CD4-positive, alpha-beta memory T cell (primary cell): ENCODE measurements around the gene FBXW12. TPM values are rescaled to one million over a fixed set of nuclear protein-coding genes. Genes with fewer than 3 reads are reported as not detected.

Source experiments
- CTCF ChIA-PET: fragments of 350-600 bp; sonication (Branson Sonifier 250); formaldehyde crosslinking; loops from one replicate; lab custom pipeline; 2021; ENCODE audit warnings: inconsistent platforms; ENCODE audit not compliant: partially characterized antibody; lab: Charles Lee
- POLR2A ChIA-PET: fragments of 350-600 bp; sonication (Branson Sonifier 250); formaldehyde crosslinking; loops from one replicate; lab custom pipeline; 2021; ENCODE audit not compliant: partially characterized antibody; lab: Charles Lee
- DNase-seq, 5 donors: peaks; one replicate each; pipeline versions ENCODE4 v3.0.0 to v3.0.0-alpha.2; 2020 to 2022; ENCODE audit warnings: mixed read lengths in 1 of 5
- H3K27ac ChIP-seq: one replicate; pipeline ENCODE4 v1.7.0; 2013; ENCODE audit warnings: low read depth, low read length
- H3K27me3 ChIP-seq: 2 replicates; pipeline ENCODE4 v1.7.0; 2013; ENCODE audit warnings: mild to moderate bottlenecking, low read length, moderate library complexity; ENCODE audit not compliant: insufficient read depth
- H3K36me3 ChIP-seq: 2 replicates; pipeline ENCODE4 v1.7.0; 2013; ENCODE audit warnings: mild to moderate bottlenecking, low read length, moderate library complexity; ENCODE audit not compliant: insufficient read depth
- H3K4me1 ChIP-seq: 2 replicates; pipeline ENCODE4 v1.7.0; 2013; ENCODE audit warnings: mild to moderate bottlenecking, low read length, moderate library complexity; ENCODE audit not compliant: insufficient read depth
- H3K4me3 ChIP-seq, 2 donors: one replicate each; pipeline ENCODE4 v1.7.0; 2013; ENCODE audit warnings: low read length in 2 of 2, mild to moderate bottlenecking in 1 of 2
- H3K9me3 ChIP-seq, 2 donors: one replicate each; pipeline ENCODE4 v1.7.0; 2013; ENCODE audit warnings: low read length in 2 of 2, control low read depth in 1 of 2; ENCODE audit not compliant: control insufficient read depth in 1 of 2
- H3K27ac Mint-ChIP-seq, 7 donors: one replicate each; pipeline ENCODE4 v1.8.0; 2020 to 2021; ENCODE audit warnings: mixed read lengths in 7 of 7, mild to moderate bottlenecking in 6 of 7, inconsistent platforms in 3 of 7, moderate library complexity in 3 of 7
- H3K27me3 Mint-ChIP-seq, 2 donors: one replicate each; pipeline ENCODE4 v1.8.0; 2020 to 2021; ENCODE audit warnings: mixed read lengths in 2 of 2
- H3K36me3 Mint-ChIP-seq, 2 donors: one replicate each; pipeline ENCODE4 v1.8.0; 2020 to 2021; ENCODE audit warnings: mixed read lengths in 2 of 2, inconsistent platforms in 1 of 2, mild to moderate bottlenecking in 1 of 2
- H3K4me1 Mint-ChIP-seq, 4 donors: one replicate each; pipeline ENCODE4 v1.8.0; 2020 to 2021; ENCODE audit warnings: mixed read lengths in 4 of 4, mild to moderate bottlenecking in 1 of 4
- H3K4me3 Mint-ChIP-seq, 8 donors: one replicate each; pipeline ENCODE4 v1.8.0; 2020 to 2021; ENCODE audit warnings: mixed read lengths in 8 of 8, mild to moderate bottlenecking in 7 of 8, moderate library complexity in 6 of 8, inconsistent platforms in 3 of 8
- H3K9me3 Mint-ChIP-seq, 8 donors: one replicate each; pipeline ENCODE4 v1.8.0; 2020 to 2021; ENCODE audit warnings: mixed read lengths in 8 of 8, mild to moderate bottlenecking in 5 of 8, inconsistent platforms in 3 of 8, moderate library complexity in 1 of 8
- intact Hi-C: fragments of 100-400 bp; cut with micrococcal nuclease; formaldehyde crosslinking; loops from one replicate; pipeline ENCODE4 v1.15.1; 2023
- polyA plus RNA-seq, 2 donors: library from polyadenylated mRNA; unstranded; fragments of 300-500 nt; fragmentation: Illumina TruSeq; gene quantifications; one replicate each; pipeline ENCODE4 v1.2.3, GENCODE V29; 2021
- total RNA-seq, 2 experiments: library from RNA; stranded (reverse); gene quantifications; one replicate each; pipeline ENCODE4 v1.2.3, GENCODE V29; 2021

The FBXW12 gene
- total and polyA plus RNA-seq, 4 experiments from 2014 or later: not detected

GRCh38 chr3:48338635-48339034 lies 33.4 kb upstream of the FBXW12 start:
- H3K4me3 ChIP-seq: no peak overlapping the region
- CTCF ChIA-PET: no interaction called here
- H3K36me3 Mint-ChIP-seq: peaks cover 0 to 4% of the 10 kb centered on the region in 2 donors
- no peaks in the 10 kb centered on the region for H3K9me3 ChIP-seq
- H3K27ac Mint-ChIP-seq: no peak overlapping the region
- no peak for DNase-seq
- H3K9me3 Mint-ChIP-seq: peaks cover 0 to 2% (median 0%) of the 10 kb centered on the region in 8 donors
- peaks cover 0 to 2% (median 0%) of the 10 kb centered on the region in 4 donors for H3K4me1 Mint-ChIP-seq
- POLR2A ChIA-PET: no interaction called here
- H3K27me3 ChIP-seq: no peaks in the 10 kb centered on the region
- peaks cover 16 to 25% of the 10 kb centered on the region in 2 donors for H3K27me3 Mint-ChIP-seq
- intact Hi-C loops: no loop called here
- H3K27ac ChIP-seq: no peak overlapping the region
- no peak overlapping the region for H3K4me3 Mint-ChIP-seq
- no peaks in the 10 kb centered on the region for H3K36me3 ChIP-seq
- no peaks in the 10 kb centered on the region for H3K4me1 ChIP-seq

DNA sequence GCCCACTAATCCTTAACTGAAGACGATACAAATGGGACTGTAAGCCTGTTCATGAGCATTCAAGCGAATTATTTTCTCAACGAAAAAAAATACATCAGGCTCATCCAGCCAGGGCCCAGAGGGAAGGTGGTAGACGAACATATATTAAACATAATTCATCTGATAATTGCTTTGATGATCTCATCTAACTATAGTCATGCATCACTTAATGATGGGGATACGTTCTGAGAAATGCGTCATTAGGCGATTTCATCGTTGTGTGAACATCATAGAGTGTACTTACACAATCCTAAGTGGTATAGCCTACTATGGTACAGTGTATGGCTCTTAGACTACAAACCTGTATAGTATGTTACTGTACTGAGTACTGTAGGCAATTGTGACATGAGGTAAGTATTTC lies 28.6 kb upstream of the FBXW12 start:
- Mint-ChIP-seq H3K4me1 (peaks cover 0 to 2% (median 0%) of the 10 kb centered on the region in 4 donors), H3K4me3 (no peak overlapping the region), H3K36me3 (no peaks in the 10 kb centered on the region), H3K27ac (no peak overlapping the region), H3K9me3 (no peaks in the 10 kb centered on the region), H3K27me3 (peaks cover 3 to 9% of the 10 kb centered on the region in 2 donors)
- intact Hi-C loops: no loop called here
- no peaks in the 10 kb centered on the region for H3K27me3 ChIP-seq
- H3K36me3 ChIP-seq: no peaks in the 10 kb centered on the region
- no peak overlapping the region for H3K27ac ChIP-seq
- ChIA-PET CTCF (no interaction called here), POLR2A (no interaction called here)
- no peak overlapping the region for H3K4me3 ChIP-seq
- no peak for DNase-seq
- H3K4me1 ChIP-seq: no peaks in the 10 kb centered on the region
- H3K9me3 ChIP-seq: no peaks in the 10 kb centered on the region

DNA sequence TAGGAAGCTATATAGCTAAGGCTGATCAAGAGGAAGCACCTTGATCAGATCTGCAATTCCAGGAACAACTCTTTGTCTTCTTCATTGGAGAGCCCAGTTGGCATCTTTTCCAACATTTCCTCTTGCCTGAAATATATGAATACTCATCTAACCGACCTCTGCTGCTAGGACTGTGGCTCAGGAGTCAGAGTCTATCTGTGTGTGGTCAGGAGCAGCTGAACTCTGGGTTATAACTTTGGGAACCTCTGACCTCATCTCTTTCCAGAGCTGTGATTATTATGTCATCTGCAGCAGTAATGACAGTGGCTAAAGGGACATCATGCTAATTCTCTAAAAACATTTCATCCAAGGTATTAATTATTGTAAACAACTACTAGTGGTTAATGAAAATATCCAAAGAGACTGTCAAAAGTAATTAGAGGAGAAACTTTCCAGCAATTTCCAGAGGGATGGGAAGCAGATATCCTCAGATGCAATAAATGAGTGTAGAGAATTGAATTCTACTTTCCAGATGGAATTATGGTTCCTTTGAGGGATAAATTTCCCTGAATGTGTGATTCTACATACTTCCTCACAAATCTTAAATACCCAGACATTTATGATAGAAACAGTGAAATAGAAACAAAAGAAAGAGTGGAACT lies 27.0 kb upstream of the FBXW12 start:
- no peak for DNase-seq
- Histone ChIP-seq H3K4me3 (no peak overlapping the region), H3K9me3 (no peaks in the 10 kb centered on the region), H3K36me3 (no peaks in the 10 kb centered on the region), H3K4me1 (no peaks in the 10 kb centered on the region), H3K27ac (no peak overlapping the region), H3K27me3 (no peaks in the 10 kb centered on the region)
- Mint-ChIP-seq H3K4me3 (no peak overlapping the region), H3K27me3 (peaks cover 0 to 9% of the 10 kb centered on the region in 2 donors), H3K36me3 (no peaks in the 10 kb centered on the region), H3K27ac (no peak overlapping the region), H3K4me1 (no peaks in the 10 kb centered on the region), H3K9me3 (no peaks in the 10 kb centered on the region)
- ChIA-PET CTCF (interaction anchor here (1.1 kb wide), 1 partner anchor 56 kb away, joined by 3 read pairs; no protein-coding TSS in a partner anchor), POLR2A (no interaction called here)
- intact Hi-C loops: no loop called here

GRCh38 chr3:48345946-48346572 lies 26.0 kb upstream of the FBXW12 start:
- Mint-ChIP-seq H3K4me1 (no peaks in the 10 kb centered on the region), H3K27ac (no peak overlapping the region), H3K27me3 (peaks cover 0 to 11% of the 10 kb centered on the region in 2 donors), H3K4me3 (no peak overlapping the region), H3K36me3 (no peaks in the 10 kb centered on the region), H3K9me3 (no peaks in the 10 kb centered on the region)
- intact Hi-C loops: no loop called here
- Histone ChIP-seq H3K4me3 (no peak overlapping the region), H3K4me1 (no peaks in the 10 kb centered on the region), H3K36me3 (no peaks in the 10 kb centered on the region), H3K9me3 (no peaks in the 10 kb centered on the region), H3K27me3 (no peaks in the 10 kb centered on the region), H3K27ac (no peak overlapping the region)
- ChIA-PET POLR2A (no interaction called here), CTCF (interaction anchor here (1.2 kb wide), 1 partner anchor 88 kb away, joined by 3 read pairs; no protein-coding TSS in a partner anchor)
- no peak for DNase-seq

DNA sequence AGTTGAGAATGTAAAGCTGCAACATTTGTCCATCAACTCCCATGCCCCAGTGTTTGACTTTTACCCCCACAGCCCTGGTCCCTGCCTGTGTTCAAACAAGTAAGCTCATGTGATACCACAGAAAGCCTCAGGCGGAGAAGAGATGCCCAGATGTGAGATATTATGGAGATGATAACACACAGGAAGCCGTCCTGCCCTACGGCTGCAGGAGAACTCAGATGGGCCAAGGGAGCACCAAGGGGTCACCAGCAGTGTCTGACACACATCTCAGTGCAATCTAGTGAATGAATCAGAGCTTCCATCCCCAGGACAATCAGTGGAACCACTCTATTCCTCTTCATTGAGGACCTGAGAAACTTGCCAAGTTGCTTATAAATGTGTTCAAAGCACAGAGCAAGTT lies 24.5 kb upstream of the FBXW12 start:
- ChIA-PET POLR2A (no interaction called here), CTCF (no interaction called here)
- no peak for DNase-seq
- Histone ChIP-seq H3K27ac (no peak overlapping the region), H3K27me3 (no peaks in the 10 kb centered on the region), H3K36me3 (no peaks in the 10 kb centered on the region), H3K4me1 (no peaks in the 10 kb centered on the region), H3K9me3 (no peaks in the 10 kb centered on the region), H3K4me3 (no peak overlapping the region)
- no peaks in the 10 kb centered on the region for H3K36me3 Mint-ChIP-seq
- intact Hi-C loops: no loop called here
- no peak overlapping the region for H3K4me3 Mint-ChIP-seq
- no peak overlapping the region for H3K27ac Mint-ChIP-seq
- no peaks in the 10 kb centered on the region for H3K9me3 Mint-ChIP-seq
- peaks cover 5 to 12% of the 10 kb centered on the region in 2 donors for H3K27me3 Mint-ChIP-seq
- H3K4me1 Mint-ChIP-seq: no peaks in the 10 kb centered on the region

- Mint-ChIP-seq H3K4me1 (no peaks in the 10 kb centered on the region), H3K27me3 (peaks cover 16 to 24% of the 10 kb centered on the region in 2 donors), H3K36me3 (peaks cover 0 to 6% of the 10 kb centered on the region in 2 donors), H3K4me3 (no peak overlapping the region), H3K9me3 (no peaks in the 10 kb centered on the region), H3K27ac (peak overlapping the region in 2 of 7 donors; percentile 37 to 59)
- CTCF ChIA-PET: no interaction called here
- no peaks in the 10 kb centered on the region for H3K9me3 ChIP-seq
- no peak for DNase-seq
- POLR2A ChIA-PET: no interaction called here
- H3K27ac ChIP-seq: no peak overlapping the region
- intact Hi-C loops: no loop called here
- no peak overlapping the region for H3K4me3 ChIP-seq
- H3K36me3 ChIP-seq: no peaks in the 10 kb centered on the region
- no peaks in the 10 kb centered on the region for H3K27me3 ChIP-seq
- no peaks in the 10 kb centered on the region for H3K4me1 ChIP-seq
These were observed 19.5 kb upstream of the FBXW12 start for GRCh38 chr3:48352546-48352945.

DNA sequence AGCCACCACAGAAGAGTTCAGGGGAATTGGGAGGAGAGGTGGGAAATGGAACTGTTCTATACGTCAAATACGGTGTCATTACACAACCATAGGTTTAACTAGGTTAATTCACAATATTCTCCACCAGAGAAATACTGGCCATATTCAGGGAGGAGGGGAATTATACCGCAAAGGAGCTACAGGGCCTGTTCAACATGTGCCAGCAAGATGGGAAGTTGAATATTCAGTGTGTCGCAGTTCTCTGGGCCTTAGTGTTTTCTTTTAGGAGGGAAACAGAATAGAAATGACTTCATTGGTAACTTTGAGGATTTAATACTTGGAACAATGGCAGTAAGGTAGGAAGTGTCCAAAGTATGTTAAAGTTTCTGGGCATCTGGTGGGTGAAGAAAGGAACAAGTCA lies 18.0 kb upstream of the FBXW12 start:
- ChIA-PET POLR2A (no interaction called here), CTCF (no interaction called here)
- Mint-ChIP-seq H3K36me3 (peaks cover 0 to 6% of the 10 kb centered on the region in 2 donors), H3K4me1 (no peaks in the 10 kb centered on the region), H3K27ac (no peak overlapping the region), H3K9me3 (no peaks in the 10 kb centered on the region), H3K4me3 (no peak overlapping the region), H3K27me3 (peaks cover 19% of the 10 kb centered on the region in 2 donors)
- Histone ChIP-seq H3K4me3 (no peak overlapping the region), H3K4me1 (no peaks in the 10 kb centered on the region), H3K27me3 (no peaks in the 10 kb centered on the region), H3K36me3 (no peaks in the 10 kb centered on the region), H3K9me3 (no peaks in the 10 kb centered on the region), H3K27ac (no peak overlapping the region)
- no peak for DNase-seq
- intact Hi-C loops: no loop called here
